ENCODE measurements around the gene TMEM171.

GRCh38 chr5:73129143-73129542 lies 8.8 kb downstream of the TMEM171 start:
- TF ChIP-seq CTCF (IDR thresholded peaks at IDR 0.05) (no peak), POLR2A (IDR thresholded peaks at IDR 0.05) (no peak)
